ENCODE data around the gene GGTLC3.
"Not testable (repeated sequence)": the region's sequence is repeated elsewhere in the genome, so short reads cannot be mapped to it uniquely, and the experiment has no call there.

GGTLC3 gene

GRCh38 chr22:18513454-18513853 lies 4.5 kb downstream of the GGTLC3 start:
- DNase-seq (ENCODE audit: low read depth in 1 of 2, low spot score in 1 of 2), result not testable (repeated sequence)

- DNase-seq (ENCODE audit: low read depth in 1 of 2, low spot score in 1 of 2), result not testable (repeated sequence)
Measured at GRCh38 chr22:18512378-18512777, 5.6 kb downstream of the GGTLC3 start.

- not testable (repeated sequence) for DNase-seq (ENCODE audit: low read depth in 1 of 2, low spot score in 1 of 2)
Measured at GRCh38 chr22:18511327-18511726, 6.6 kb downstream of the GGTLC3 start.

GRCh38 chr22:18496227-18496626 lies 21.7 kb downstream of the GGTLC3 start:
- not testable (repeated sequence) for DNase-seq (ENCODE audit: low read depth in 1 of 2, low spot score in 1 of 2)
